WTC11 (cell line): ENCODE data around the gene TIMM17B.

Source experiments
- ATF3 ChIP-seq: sonication (generic); formaldehyde crosslinking; conservative IDR thresholded peaks from 2 replicates; pipeline ENCODE4 v1.8.1; 2022; ENCODE audit warnings: mild to moderate bottlenecking, missing genetic modification reagents
- CREM ChIP-seq: sonication (generic); formaldehyde crosslinking; IDR thresholded peaks from 2 replicates; pipeline ENCODE4 v1.8.1; 2022; ENCODE audit warnings: mild to moderate bottlenecking, missing genetic modification reagents, moderate library complexity
- CTCF ChIP-seq: fragments of 200-600 bp; IDR thresholded peaks from 2 replicates; pipeline ENCODE4 v1.8.0; 2022; ENCODE audit warnings: antibody characterized with exemption
- IRF1 ChIP-seq: sonication (generic); formaldehyde crosslinking; IDR thresholded peaks from 2 replicates; pipeline ENCODE4 v1.8.0; 2023; ENCODE audit warnings: missing genetic modification reagents
- NR3C1 ChIP-seq: sonication (generic); formaldehyde crosslinking; conservative IDR thresholded peaks from 2 replicates; pipeline ENCODE4 v1.8.1; 2023; ENCODE audit warnings: low read depth, mild to moderate bottlenecking, missing genetic modification reagents
- SMAD4 ChIP-seq: sonication (generic); formaldehyde crosslinking; IDR thresholded peaks from 2 replicates; pipeline ENCODE4 v1.8.0; 2022; ENCODE audit warnings: mild to moderate bottlenecking, missing genetic modification reagents
- TCF7 ChIP-seq: sonication (generic); formaldehyde crosslinking; IDR thresholded peaks from 2 replicates; pipeline ENCODE4 v1.8.0; 2022; ENCODE audit warnings: mild to moderate bottlenecking, low read depth, missing genetic modification reagents, moderate library complexity
- TEAD4 ChIP-seq: sonication (generic); formaldehyde crosslinking; IDR thresholded peaks from 2 replicates; pipeline ENCODE4 v1.8.0; 2022; ENCODE audit warnings: mild to moderate bottlenecking, missing genetic modification reagents
- ZNF219 ChIP-seq: sonication (generic); formaldehyde crosslinking; IDR thresholded peaks from 2 replicates; pipeline ENCODE4 v1.8.0; 2023; ENCODE audit warnings: missing genetic modification reagents, mild to moderate bottlenecking, borderline replicate concordance
- ZNF396 ChIP-seq: fragments of 250-450 bp; sonication (Bioruptor Pico); IDR thresholded peaks from 2 replicates; pipeline ENCODE4 v1.8.0; 2021; ENCODE audit warnings: mild to moderate bottlenecking, moderate library complexity, borderline replicate concordance
- TF ChIP-seq, protein P1 (sequence below): sonication (generic); formaldehyde crosslinking; IDR thresholded peaks from 2 replicates; pipeline ENCODE4 v1.8.0; 2022; ENCODE audit warnings: mild to moderate bottlenecking, missing genetic modification reagents
- TF ChIP-seq, protein P2 (sequence below): sonication (generic); formaldehyde crosslinking; IDR thresholded peaks from 2 replicates; pipeline ENCODE4 v1.8.0; 2022; ENCODE audit warnings: mild to moderate bottlenecking, missing genetic modification reagents

GRCh38 chrX:48927123-48927522 lies 29.6 kb upstream of the TIMM17B start:
- TF ChIP-seq IRF1 (CRISPR knock-in tag) (no peak), CTCF (no peak), TEAD4 (CRISPR knock-in tag) (no peak), ATF3 (CRISPR knock-in tag) (no peak), NR3C1 (CRISPR knock-in tag) (no peak), SMAD4 (no peak), ZNF396 (CRISPR knock-in tag) (no peak), ZNF219 (CRISPR knock-in tag) (no peak), TCF7 (no peak), CREM (no peak)
- TF ChIP-seq, protein P1, sequence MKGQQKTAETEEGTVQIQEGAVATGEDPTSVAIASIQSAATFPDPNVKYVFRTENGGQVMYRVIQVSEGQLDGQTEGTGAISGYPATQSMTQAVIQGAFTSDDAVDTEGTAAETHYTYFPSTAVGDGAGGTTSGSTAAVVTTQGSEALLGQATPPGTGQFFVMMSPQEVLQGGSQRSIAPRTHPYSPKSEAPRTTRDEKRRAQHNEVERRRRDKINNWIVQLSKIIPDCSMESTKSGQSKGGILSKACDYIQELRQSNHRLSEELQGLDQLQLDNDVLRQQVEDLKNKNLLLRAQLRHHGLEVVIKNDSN (CRISPR knock-in tag): no peak
- TF ChIP-seq, protein P2, sequence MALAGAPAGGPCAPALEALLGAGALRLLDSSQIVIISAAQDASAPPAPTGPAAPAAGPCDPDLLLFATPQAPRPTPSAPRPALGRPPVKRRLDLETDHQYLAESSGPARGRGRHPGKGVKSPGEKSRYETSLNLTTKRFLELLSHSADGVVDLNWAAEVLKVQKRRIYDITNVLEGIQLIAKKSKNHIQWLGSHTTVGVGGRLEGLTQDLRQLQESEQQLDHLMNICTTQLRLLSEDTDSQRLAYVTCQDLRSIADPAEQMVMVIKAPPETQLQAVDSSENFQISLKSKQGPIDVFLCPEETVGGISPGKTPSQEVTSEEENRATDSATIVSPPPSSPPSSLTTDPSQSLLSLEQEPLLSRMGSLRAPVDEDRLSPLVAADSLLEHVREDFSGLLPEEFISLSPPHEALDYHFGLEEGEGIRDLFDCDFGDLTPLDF (CRISPR knock-in tag): no peak
